Iris pigment epithelial cell (primary cell): Measurements from ENCODE around the gene CDH23.
A peak's percentile ranks its signal among the peaks of the same experiment; 100 is the strongest.

Experiments
- DNase-seq: peaks from one replicate; pipeline ENCODE4 v3.0.0-alpha.2; 2011; ENCODE audit warnings: low read depth

The CDH23 gene

DNA sequence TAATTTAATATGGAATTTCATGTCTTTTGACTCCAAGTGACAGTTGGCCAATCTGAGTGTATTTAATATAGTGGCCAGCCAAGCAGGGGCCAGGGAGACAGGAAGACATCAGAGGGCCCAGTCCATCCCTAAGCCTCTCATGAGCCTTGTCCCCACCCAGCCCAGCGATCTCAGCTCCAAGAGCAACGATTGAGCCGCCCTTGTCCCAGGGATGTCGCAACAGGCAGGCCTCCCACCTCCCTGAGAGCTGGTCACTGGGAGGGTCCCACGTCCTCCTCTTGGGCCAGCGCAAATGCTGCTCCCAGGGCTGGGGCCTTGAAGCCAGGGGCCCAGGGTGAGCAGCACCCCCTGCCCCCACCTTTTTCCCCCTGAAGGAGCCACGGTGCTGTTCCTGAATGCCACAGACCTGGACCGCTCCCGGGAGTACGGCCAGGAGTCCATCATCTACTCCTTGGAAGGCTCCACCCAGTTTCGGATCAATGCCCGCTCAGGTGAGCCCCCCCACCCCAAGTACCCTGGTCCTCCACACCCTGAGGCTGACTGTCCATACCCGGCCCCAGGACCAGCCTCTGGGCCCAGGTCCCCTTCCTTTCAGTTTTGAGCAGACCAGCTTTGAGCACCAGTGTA is 293.5 kb downstream of the CDH23 start:
- no peak for DNase-seq

GRCh38 chr10:71691405-71691804 is 294.7 kb downstream of the CDH23 start:
- no peak for DNase-seq

GRCh38 chr10:71692598-71693306 is 296.0 kb downstream of the CDH23 start:
- DNase-seq: no peak

DNA sequence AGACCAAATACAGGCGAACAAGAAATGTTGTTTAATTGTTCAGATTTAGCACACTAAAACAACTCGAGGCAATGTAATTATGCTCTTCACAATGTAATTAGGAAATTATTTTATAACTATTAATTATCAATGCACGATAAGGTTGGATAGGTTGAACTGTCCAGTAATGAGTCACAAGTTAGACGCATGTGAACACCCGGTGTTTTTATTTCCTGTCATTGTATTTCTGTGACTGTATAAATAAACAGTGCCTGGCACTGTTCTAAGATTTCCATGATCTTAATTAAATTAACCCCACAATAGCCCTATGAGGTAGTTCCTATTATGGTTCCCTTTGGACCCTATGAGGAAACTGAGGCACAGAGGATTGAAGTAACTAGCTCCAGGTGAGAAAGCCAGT is 296.7 kb downstream of the CDH23 start:
- no peak for DNase-seq

DNA sequence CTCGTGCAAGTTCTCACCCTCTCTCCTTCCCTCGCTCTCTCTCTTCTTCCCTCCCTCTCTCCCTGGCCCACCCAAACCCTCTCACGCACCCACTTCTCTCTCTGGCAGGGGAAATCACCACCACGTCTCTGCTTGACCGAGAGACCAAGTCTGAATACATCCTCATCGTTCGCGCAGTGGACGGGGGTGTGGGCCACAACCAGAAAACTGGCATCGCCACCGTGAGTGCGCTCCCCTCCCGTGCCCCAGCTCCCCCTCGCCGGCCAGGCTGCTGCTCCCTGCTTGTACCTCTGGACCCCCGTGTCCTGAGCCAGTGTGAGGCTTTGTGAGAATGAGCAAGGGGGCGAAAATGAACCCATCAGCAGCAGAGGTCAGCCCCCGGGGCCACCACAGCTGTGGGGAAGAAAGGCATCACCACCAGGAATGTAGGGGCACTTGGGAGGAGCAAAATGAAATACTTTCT is 297.4 kb downstream of the CDH23 start:
- no peak for DNase-seq

DNA sequence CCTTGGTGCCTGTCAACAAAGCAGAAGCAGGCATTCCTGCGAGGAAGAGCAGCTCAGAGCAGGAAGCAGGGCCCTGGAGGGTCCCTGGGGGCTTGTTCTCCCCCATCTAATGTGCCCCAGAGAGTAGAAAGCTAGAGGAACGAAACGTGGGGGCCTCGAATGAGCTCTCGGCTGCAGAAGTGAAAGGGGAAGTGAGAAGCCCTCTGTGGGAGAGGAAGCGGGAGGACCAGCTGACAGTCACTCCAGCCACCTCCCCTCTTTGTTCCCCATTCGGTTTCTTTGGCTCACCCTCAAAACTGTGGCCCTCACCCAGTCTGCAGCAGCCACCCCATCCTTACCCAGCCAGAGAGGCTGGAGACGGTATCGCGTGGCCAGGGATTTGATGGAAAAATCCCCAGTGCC is 297.8 kb downstream of the CDH23 start:
- no peak for DNase-seq

- DNase-seq: no peak
Measured at GRCh38 chr10:71695502-71696476, 299.1 kb downstream of the CDH23 start.

GRCh38 chr10:71696628-71697326 is 300.1 kb downstream of the CDH23 start:
- DNase-seq: peak; percentile 19

- DNase-seq: no peak
Measured at GRCh38 chr10:71697938-71698709, 301.4 kb downstream of the CDH23 start.

DNA sequence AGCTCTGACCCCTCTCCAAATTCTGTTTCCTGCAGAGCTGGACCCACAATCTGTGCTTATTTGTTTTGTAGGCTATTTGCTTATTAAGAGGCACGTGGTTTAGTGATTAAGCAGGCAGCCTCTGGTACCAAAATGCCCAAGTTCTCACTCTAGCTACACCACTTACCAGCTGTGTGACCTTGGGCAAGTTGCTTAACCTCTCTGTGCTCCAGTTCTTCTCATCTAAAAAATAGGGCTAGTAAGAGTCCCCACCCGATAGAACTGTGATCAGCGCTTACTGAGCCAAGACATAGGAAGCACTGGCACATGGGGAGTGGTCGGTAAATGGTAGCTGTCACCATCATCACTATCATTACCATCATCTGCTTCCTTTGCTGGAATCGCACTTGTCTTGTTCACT is 302.0 kb downstream of the CDH23 start:
- no peak for DNase-seq

GRCh38 chr10:71700731-71701368 is 304.1 kb downstream of the CDH23 start:
- no peak for DNase-seq

DNA sequence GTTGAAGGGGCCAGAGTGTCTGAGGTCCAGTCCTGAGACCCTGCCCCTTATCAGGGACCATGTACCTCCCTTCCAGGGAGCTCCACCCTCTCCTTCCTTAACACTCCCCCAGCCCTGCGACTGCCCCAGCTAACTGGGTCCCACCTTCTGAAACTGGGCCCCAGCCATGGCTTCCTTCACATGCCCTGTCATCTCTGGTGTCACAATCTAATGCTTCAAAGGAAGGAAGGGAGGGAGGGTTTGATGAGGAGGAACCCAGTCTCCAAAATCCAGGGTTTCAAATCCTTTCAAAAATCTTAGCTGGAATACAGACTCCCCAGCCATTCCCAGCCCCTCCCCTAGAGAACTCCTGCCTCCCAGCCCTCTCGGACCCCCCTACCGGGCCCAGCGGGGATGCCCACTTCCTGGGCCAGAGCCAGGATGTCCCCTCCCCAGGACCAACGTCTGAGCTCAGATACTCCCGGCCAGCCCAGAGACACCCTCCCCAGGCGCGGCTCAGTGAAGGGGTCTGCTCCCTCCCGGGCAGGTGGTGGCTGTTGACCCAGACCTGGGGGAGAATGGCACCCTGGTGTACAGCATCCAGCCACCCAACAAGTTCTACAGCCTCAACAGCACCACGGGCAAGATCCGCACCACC is 304.9 kb downstream of the CDH23 start:
- DNase-seq: no peak

GRCh38 chr10:71703577-71703976 is 306.9 kb downstream of the CDH23 start:
- DNase-seq: no peak

DNA sequence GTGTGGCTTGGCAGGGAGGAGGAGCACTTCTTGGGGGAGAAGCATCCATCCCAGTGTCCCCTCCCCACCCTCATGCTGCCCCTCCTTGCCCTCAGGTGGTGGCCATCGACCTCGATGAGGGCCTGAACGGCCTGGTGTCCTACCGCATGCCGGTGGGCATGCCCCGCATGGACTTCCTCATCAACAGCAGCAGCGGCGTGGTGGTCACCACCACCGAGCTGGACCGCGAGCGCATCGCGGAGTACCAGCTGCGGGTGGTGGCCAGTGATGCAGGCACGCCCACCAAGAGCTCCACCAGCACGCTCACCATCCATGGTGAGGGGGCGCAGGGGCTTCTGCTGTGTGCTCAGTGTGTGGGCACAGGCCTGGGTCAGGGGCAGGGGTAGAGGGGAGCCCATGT is 308.1 kb downstream of the CDH23 start:
- DNase-seq: no peak

DNA sequence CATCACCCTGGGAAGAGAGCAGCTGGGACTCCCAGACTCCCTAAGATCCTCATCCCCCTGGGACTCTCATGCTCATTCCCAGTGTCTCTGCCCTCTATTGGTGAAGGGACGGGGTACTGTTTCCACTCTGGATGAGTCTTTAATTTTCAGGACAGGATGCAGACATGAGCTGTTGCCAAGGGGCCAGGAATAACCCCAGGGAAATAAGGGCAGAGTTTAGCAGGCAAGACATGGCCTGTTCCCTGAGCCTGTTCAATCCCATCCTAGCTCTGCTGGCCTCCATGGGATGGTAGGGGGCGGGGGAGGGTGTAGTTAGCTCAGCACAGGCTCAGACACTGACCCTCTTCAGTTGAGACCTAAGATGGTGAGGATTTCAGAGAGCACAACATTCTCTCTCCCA is 308.9 kb downstream of the CDH23 start:
- no peak for DNase-seq

DNA sequence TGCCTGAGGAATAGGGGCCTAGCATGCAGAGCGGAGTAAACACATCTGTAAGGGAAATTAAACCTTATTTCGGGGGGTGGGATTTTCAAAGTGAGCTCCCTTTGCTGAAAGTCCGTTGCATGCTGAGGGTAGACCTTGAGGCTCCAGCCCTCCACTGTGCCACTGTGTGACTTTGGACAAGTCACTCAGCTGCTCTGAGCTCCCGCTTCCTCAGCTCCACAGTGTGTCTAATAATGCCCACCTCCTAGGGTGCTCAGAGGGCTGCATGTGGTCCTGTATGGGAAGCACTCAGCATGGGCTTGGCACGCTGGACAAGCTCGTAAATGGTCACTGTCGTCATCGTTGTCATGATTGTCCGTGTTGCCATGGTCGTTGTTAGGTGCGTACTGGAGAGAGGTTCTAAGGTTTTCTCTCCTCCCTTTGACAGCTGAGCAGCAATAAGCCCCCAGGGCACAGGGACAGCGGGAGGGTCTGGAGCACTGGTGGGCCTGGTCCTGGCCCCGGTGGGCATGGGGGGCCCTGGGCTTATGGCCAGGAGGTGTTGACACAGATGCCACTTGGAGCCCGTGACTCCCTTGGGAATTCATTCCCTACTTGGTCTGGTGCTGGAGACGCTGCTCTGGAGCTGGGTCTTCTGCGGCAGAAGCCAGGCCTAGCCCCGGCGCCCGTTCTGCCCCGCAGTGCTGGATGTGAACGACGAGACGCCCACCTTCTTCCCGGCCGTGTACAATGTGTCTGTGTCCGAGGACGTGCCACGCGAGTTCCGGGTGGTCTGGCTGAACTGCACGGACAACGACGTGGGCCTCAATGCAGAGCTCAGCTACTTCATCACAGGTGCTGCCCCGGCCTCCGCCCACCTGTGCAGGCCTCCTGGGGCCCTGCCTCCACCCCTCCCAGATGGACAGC is 309.7 kb downstream of the CDH23 start:
- DNase-seq: no peak

DNA sequence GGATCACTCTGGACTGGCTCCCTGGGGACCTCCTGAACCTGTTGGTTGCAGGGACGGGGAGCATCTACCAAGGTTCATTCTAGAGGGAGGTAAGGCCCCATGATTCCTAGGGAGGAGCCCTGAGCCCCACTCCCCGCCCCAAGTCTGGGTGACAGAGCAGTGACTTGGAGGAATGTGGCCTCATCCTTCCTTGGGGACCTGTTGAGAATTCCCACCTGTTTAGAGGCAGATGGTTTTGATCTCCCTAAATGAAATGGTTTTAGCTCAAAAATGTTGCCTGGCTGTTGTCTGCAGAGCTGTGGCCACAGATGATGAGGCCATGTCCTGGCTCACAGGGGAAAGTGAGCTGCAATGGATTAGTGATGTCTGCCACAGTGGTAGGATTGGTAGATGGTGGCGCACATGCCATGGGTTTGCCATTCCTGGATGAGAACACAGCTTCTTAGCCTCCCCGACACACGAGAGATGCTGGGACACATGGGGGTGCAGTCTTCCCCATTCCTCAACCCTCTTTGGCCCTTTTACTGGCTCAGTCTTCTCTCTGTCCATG is 310.6 kb downstream of the CDH23 start:
- no peak for DNase-seq

DNA sequence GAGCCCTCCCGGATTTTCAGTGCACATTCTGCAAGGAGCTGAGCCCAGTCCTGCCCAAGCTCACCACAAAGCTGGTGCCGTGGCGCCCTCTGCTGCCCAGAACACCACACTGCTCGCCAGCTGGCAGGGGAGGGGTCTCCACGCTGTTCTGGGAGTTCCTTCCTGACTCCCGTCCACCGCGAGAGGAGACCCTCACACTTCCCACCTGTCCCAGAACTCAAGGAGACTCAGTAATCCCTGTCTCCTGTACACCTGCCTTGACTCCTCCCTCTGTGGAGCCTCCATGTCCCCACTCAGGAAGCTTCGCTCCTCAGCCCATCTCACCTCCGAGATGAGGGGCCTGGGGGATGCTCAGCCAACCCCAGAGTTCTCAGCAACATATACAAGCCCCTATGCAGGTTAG is 311.6 kb downstream of the CDH23 start:
- DNase-seq: peak; percentile 22
